Breast epithelium (tissue), 3 donors: Measurements from ENCODE around the gene SMAD7.

ENCODE experiments used
- CTCF ChIP-seq, 3 donors: fragments of 450-650 bp; IDR thresholded peaks; one replicate each; pipeline ENCODE4 v1.5.1; 2016 to 2017; ENCODE audit warnings: antibody characterized with exemption in 3 of 3, mild to moderate bottlenecking in 3 of 3, moderate library complexity in 3 of 3
- POLR2A ChIP-seq: fragments of 450-650 bp; IDR thresholded peaks from one replicate; pipeline ENCODE4 v1.6.1; 2016; ENCODE audit warnings: antibody characterized with exemption, mild to moderate bottlenecking, moderate library complexity
- POLR2AphosphoS5 ChIP-seq, 3 donors: sonication (generic); formaldehyde crosslinking; IDR thresholded peaks; one replicate each; pipeline ENCODE4 v1.6.1; 2017; ENCODE audit warnings: antibody characterized with exemption in 3 of 3

GRCh38 chr18:48919547-48919946, 31.2 kb downstream of the SMAD7 start:
- no peak for TF ChIP-seq CTCF (IDR thresholded peaks at IDR 0.05)
- TF ChIP-seq POLR2A: no peak
- no peak for TF ChIP-seq POLR2AphosphoS5 (IDR thresholded peaks at IDR 0.05)
